Skeletal muscle tissue (tissue), 4 donors: ENCODE results near the gene VPS8. TPM values are rescaled to one million over a fixed set of nuclear protein-coding genes. Genes with fewer than 3 reads are reported as not detected.

Experiments used
- H3K27ac ChIP-seq: one replicate; pipeline ENCODE4 v1.7.0; 2013; ENCODE audit warnings: mild to moderate bottlenecking, low read depth, low read length, inconsistent platforms
- H3K27me3 ChIP-seq, 3 donors: one replicate each; pipeline ENCODE4 v1.7.0; 2013; ENCODE audit warnings: low read length in 3 of 3; ENCODE audit not compliant: control insufficient read depth in 3 of 3, insufficient read depth in 3 of 3
- H3K36me3 ChIP-seq, 3 donors: one replicate each; pipeline ENCODE4 v1.7.0; 2013; ENCODE audit warnings: low read length in 3 of 3; ENCODE audit not compliant: control insufficient read depth in 3 of 3, insufficient read depth in 3 of 3
- H3K4me1 ChIP-seq, 3 donors: one replicate each; pipeline ENCODE4 v1.7.0; 2013; ENCODE audit warnings: low read length in 3 of 3, mild to moderate bottlenecking in 3 of 3; ENCODE audit not compliant: control insufficient read depth in 3 of 3, insufficient read depth in 3 of 3
- H3K4me3 ChIP-seq, 3 donors: one replicate each; pipeline ENCODE4 v1.7.0; 2013; ENCODE audit warnings: low read length in 3 of 3
- H3K9ac ChIP-seq, 3 donors: one replicate each; pipeline ENCODE4 v1.7.0; 2013; ENCODE audit warnings: low read length in 3 of 3, mild to moderate bottlenecking in 3 of 3, moderate library complexity in 2 of 3, low read depth in 1 of 3
- H3K9me3 ChIP-seq, 3 donors: one replicate each; pipeline ENCODE4 v1.7.0; 2013; ENCODE audit warnings: low read length in 3 of 3; ENCODE audit not compliant: control insufficient read depth in 3 of 3
- total RNA-seq: library from RNA; depleted of rRNA; stranded (reverse); fragments of >200 nt; gene quantifications from one replicate; pipeline ENCODE4 v1.2.3, GENCODE V29; 2014
- donor health status: Osteomylitis.

VPS8 gene
- total RNA-seq, 1 donor from 2014 or later, result 316 TPM

DNA sequence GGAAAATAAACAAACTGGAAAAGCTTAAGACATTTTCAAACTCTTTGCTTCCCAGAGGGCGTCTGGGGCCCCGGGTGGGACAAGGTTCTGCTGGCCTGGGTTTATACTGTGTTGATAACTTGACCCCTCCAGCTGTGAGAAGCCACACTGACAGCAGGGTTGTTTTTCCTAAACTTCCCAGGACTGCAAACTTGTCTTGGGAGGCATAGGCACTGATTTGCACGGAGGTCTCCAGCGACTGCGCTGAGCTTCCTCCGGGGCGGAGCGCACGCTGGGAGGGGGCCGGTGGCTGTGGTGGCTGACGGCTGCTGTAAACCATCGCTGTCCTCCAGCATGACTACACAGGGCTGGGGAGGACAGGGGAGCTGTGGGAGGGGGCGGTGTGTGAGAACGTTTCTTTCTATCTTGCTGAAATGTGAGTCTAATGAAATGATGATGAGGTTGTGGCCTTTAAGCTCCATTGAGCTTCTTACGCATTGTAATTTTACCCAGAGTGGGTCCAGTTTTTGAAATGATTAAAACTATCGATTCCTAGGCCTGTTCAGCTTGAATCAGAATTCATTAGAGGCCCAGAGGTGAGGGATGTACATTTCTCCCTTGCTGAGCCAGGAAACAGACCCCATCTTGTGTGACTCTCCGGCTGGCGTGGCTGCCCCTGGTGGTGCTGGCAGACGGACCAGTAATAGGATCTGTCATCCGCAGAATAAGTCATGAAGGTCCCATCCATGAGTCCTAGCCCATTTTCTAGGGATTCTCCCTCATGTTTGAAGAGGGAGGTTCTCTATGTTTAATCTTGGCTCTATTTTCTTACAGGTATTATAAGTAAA is 40.5 kb upstream of the VPS8 start:
- no peak overlapping the region for H3K9ac ChIP-seq
- peaks cover 0 to 20% (median 4%) of the 10 kb centered on the region in 3 donors for H3K27me3 ChIP-seq
- H3K9me3 ChIP-seq, result no peaks in the 10 kb centered on the region
- H3K4me3 ChIP-seq, result no peak overlapping the region
- peaks cover 0 to 4% (median 0%) of the 10 kb centered on the region in 3 donors for H3K4me1 ChIP-seq
- no peak overlapping the region for H3K27ac ChIP-seq
- H3K36me3 ChIP-seq, result no peaks in the 10 kb centered on the region

DNA sequence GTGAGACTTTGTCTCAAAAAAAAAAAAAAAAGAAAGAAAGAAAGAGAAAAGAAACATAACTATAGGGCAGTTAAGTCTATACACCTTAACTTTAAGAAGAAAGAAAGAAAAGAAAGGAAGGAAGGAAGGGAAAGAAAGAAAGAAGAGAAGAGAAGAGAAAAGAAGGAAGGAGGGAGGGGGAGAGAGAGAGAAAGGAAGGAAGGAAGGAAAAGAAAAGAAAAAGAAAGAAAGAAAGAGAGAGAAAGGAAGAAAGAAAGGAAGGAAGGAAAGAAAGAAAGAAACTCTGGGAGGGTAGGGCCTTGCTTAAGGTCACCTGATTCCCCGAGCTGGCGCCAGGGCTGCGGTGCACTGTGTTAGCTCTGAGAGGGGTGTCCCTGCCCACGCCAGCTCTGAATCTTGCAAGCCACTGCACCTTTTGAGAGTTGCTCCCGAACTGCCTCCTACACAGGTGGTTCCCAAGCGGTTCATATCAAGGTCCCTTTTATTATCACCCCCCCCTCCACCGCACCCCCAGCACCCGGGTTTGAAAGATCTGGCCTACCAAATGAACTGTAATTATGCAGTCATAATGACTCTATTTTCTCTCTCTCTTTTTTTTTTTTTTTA is 39.2 kb upstream of the VPS8 start:
- no peak overlapping the region for H3K4me3 ChIP-seq
- H3K4me1 ChIP-seq, result peaks cover 0 to 8% (median 4%) of the 10 kb centered on the region in 3 donors
- no peaks in the 10 kb centered on the region for H3K9me3 ChIP-seq
- H3K36me3 ChIP-seq, result no peaks in the 10 kb centered on the region
- H3K27ac ChIP-seq, result no peak overlapping the region
- H3K27me3 ChIP-seq, result peaks cover 0 to 12% (median 0%) of the 10 kb centered on the region in 3 donors
- H3K9ac ChIP-seq, result no peak overlapping the region

DNA sequence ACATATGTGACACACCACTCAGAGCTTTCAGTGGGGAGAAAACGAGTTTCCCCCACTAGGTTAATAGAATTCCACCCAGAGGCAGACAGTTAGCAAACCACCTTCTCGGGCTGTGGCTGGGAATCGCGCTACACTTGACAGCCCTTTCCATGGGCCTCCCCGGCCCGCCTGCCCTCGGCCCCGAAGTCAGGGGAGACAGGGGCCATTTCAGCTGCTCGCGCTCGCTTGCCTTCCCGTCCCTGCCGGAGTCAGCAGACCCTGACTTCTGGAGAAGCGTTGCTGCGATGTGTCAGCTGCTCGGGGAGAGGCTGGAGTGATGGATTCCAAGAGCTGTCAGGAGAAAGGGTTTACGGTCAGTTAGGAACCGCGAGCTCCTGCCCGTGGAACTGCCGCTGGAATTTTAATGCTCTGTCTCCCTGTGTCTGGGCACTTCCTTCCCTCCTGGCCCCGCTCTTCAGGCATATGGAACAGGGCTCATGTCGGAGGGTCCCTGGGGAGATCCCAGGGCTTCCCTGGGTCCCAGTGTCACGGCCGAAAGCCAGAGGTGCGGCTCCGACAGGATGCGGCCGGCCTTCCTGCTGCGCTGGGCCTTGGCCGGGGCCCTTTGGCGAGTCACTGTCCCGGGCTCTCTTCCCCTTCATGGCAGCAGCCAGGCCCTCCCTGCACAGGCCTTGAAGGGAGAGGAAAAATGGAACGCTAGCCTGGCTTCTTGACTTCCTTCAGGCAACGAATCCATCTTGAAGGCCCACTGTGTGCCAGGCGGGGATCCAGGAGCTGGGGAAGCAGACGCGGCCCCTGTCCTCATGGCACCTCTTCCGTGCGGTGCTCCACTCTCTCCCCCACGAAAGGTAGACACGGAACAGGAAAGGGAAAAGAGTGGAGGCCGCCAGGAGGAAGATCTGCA is 38.4 kb upstream of the VPS8 start:
- no peak overlapping the region for H3K4me3 ChIP-seq
- peaks cover 0 to 15% (median 2%) of the 10 kb centered on the region in 3 donors for H3K27me3 ChIP-seq
- H3K36me3 ChIP-seq, result no peaks in the 10 kb centered on the region
- H3K4me1 ChIP-seq, result peaks cover 0 to 8% (median 5%) of the 10 kb centered on the region in 3 donors
- H3K9ac ChIP-seq, result peak overlapping the region in 1 of 3 donors; percentile 33
- H3K27ac ChIP-seq, result peak overlapping the region; percentile 67
- H3K9me3 ChIP-seq, result no peaks in the 10 kb centered on the region

DNA sequence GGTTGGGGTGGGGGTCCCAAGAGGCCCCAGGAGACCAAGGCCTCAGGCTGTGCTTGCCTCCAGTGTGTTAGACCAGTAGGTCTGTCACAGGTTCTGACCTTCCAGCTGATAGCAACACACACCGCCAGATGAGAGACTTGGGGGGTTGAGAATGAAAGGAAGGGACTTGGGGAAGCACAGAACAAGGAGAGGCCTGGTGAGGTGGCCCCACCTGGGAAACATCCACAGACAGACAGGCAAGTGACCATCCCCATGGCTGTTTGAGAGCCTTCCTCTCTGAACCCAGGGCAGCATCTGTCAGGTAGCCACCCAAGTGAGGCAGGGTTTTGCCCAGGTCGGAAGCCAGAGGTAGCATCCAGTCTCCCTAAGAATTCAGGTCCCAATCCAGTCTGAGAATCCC is 35.0 kb upstream of the VPS8 start:
- no peaks in the 10 kb centered on the region for H3K9me3 ChIP-seq
- H3K36me3 ChIP-seq, result no peaks in the 10 kb centered on the region
- no peak overlapping the region for H3K9ac ChIP-seq
- H3K4me3 ChIP-seq, result no peak overlapping the region
- peaks cover 0 to 10% (median 7%) of the 10 kb centered on the region in 3 donors for H3K4me1 ChIP-seq
- H3K27ac ChIP-seq, result no peak overlapping the region
- peaks cover 0 to 10% (median 8%) of the 10 kb centered on the region in 3 donors for H3K27me3 ChIP-seq

DNA sequence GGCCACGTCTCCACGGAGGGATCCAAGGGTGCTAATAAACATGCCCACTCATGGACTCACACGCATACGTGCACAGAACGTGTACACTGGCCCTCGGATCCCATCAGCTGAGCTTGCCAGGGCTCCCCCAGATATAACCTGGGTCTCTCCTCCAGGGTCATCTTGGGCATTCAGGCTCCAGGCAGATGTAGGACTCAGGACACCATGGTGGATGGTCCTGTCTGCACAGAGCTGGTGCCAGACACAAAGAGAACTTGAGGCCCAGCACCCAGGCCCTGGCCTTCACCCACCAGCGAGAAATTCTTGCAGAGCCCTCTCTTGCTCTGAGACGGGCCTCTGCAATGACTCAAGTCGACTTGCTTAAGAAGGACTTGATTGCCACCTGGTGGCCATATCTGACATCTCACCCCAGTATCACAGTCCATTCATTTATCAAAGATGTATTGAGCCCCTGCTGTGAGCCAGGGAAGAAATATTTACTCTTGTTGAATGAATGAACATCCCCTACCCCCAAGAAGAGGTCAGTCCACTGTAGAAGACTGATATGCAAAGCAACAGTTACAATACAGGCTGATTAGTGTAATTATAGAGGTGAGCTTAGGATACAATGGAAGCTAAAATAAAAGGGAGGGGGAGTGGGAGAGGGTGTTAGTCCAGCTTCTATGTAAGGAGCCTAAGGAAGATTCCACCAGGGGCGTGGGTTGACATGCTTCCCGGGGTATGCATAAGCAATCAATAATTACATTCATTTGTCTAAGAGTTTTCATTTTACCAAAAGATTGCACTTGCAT is 34.2 kb upstream of the VPS8 start:
- H3K27me3 ChIP-seq, result peaks cover 0 to 10% (median 8%) of the 10 kb centered on the region in 3 donors
- peak overlapping the region in 2 of 3 donors; percentile 22 to 55 for H3K9ac ChIP-seq
- H3K4me3 ChIP-seq, result no peak overlapping the region
- H3K9me3 ChIP-seq, result no peaks in the 10 kb centered on the region
- no peaks in the 10 kb centered on the region for H3K36me3 ChIP-seq
- no peak overlapping the region for H3K27ac ChIP-seq
- peaks cover 0 to 10% (median 7%) of the 10 kb centered on the region in 3 donors for H3K4me1 ChIP-seq

DNA sequence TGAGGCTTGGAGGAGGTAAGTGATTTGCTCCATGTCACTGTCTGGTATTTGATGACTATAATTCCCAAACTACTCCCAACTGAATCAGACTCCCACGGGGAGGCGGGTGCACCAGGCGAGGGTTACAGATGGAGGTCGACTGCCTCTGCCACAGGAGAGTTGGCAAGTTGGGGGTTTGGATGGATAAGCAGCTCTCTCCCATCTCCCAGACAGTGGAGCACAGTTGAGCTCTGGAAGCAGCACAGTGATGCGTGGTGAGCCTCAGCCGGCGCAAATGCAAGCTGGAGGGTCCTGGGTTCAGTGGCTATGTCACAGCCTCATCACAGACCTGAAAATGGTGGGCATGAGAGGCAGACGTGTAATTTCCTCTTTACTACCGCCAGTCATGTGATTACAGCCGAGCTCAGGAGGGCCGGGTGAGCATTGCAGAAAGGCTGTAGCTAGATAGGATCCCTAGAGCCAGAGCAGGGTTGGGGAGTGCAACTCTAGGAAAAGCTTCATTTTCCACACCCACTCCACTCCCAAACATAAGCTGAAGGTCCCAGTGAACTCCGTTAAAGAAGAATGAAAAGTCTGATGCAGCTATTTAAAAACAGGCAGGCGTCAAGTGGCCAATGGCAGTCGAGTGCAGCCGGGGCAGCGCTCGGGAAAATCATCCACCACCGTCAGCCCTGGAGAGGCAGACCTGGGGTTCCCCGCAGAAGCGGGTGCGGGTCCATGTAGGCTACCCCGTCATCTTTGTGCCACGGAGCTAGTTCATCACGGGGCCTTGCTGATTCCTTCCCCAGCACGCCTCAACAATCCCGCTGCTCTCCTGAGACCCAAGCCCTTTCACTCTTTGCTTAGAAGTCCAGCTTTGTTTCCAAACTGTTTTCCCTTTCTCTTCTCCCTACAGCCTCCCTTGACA is 33.3 kb upstream of the VPS8 start:
- Histone ChIP-seq H3K4me1 (peaks cover 0 to 8% (median 7%) of the 10 kb centered on the region in 3 donors), H3K9ac (peak overlapping the region in 1 of 3 donors; percentile 33), H3K36me3 (no peaks in the 10 kb centered on the region), H3K9me3 (no peaks in the 10 kb centered on the region), H3K4me3 (no peak overlapping the region), H3K27ac (no peak overlapping the region), H3K27me3 (peaks cover 0 to 10% (median 8%) of the 10 kb centered on the region in 3 donors)

DNA sequence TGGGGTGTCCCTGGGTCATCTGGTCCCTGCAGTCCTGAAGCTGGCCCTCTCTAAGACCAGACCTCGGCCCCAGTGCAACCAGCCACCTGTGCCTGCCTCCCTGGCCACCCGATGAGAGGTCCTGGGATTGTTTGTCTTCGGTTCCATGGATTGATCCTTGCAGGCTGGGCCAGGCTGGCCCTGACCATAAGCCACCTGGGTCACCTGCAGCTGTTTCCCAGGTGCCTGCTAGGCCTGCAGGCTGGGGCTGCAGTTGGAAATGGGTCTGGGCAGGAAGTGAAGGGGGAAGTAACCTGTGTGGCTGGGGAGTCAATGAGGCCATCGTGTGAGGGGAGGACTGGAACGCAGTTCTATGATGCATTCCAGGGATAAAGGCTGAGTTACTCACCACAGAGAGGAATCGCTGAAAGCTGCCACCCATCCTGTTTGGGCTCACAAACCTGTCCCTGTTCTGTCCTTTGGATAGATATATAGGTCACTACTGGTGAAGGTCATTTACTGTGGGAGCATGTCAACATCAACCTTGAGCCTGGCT is 30.9 kb upstream of the VPS8 start:
- no peak overlapping the region for H3K9ac ChIP-seq
- peaks cover 4 to 14% (median 11%) of the 10 kb centered on the region in 3 donors for H3K4me1 ChIP-seq
- no peak overlapping the region for H3K27ac ChIP-seq
- peaks cover 0 to 10% (median 8%) of the 10 kb centered on the region in 3 donors for H3K27me3 ChIP-seq
- no peaks in the 10 kb centered on the region for H3K36me3 ChIP-seq
- no peak overlapping the region for H3K4me3 ChIP-seq
- no peaks in the 10 kb centered on the region for H3K9me3 ChIP-seq

DNA sequence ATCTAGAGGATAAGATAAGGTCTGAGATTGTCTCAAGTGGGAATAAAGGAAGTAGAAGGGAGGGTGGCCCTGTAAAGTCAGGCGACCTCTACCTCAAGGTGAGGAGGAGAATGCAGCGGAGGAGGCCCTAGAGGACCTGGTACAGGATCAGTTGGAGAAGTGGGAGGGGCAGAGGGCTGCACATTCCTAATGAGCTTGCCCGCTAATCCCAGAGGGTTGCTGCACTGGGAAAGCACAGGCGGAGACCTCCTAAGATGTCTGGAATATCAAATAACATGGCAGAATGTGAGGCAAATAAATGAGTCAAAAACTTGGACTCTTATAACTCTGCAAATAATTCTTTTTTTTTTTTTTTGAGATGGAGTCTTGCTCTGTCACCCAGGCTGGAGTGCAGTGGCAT is 30.2 kb upstream of the VPS8 start:
- H3K4me3 ChIP-seq, result no peak overlapping the region
- H3K9me3 ChIP-seq, result no peaks in the 10 kb centered on the region
- peaks cover 11 to 21% (median 17%) of the 10 kb centered on the region in 3 donors for H3K4me1 ChIP-seq
- H3K36me3 ChIP-seq, result no peaks in the 10 kb centered on the region
- H3K9ac ChIP-seq, result no peak overlapping the region
- H3K27ac ChIP-seq, result no peak overlapping the region
- H3K27me3 ChIP-seq, result peaks cover 0 to 10% (median 8%) of the 10 kb centered on the region in 3 donors
